CD4-positive, alpha-beta T cell treated with Interleukin-17A for 1 hour (primary cell): ENCODE data around the gene TBC1D2.

ENCODE experiments used
- DNase-seq: peaks from one replicate; pipeline ENCODE4 v3.0.0-alpha.2; 2020

Gene TBC1D2

DNA sequence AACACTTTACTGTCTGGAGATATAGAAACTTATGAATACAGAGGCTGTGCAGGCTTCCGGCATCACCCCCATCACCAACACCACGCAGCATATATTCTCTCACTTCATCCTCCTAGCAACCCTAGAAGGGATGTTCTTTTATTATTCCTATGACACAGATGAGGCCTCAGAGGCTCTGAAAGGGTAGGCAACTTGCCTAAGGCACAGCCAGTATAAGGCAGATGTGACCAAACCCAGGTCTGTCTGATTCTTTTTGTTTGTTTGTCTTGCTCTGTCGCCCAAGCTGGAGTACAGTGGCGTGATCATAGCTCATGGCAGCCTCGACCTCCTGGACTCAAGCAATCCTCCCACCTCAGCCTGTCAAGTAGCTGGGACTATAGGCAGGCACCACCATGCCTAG, 40.2 kb downstream of the TBC1D2 start:
- DNase-seq: no peak

DNA sequence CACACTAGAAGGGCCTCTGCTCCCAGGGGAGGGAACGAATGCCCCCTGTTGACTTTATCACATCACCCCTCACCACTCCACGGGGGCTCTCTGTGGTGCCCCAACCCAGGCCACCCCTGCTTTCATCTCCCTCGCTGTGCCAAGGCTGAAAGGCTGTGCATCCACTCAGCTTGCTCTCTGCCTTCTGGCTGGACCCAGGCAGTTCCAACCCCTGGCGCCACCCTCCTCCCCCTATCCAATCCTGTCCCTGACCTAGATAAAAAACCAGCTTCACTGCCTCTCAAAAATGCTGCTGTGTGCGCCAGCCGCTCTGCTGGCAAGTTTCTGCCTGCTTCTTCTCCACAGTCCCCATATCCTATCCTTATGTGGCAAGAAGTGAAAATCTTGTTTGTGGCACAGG, 40.6 kb downstream of the TBC1D2 start:
- no peak for DNase-seq

GRCh38 chr9:98211260-98211659, 44.2 kb downstream of the TBC1D2 start:
- no peak for DNase-seq

DNA sequence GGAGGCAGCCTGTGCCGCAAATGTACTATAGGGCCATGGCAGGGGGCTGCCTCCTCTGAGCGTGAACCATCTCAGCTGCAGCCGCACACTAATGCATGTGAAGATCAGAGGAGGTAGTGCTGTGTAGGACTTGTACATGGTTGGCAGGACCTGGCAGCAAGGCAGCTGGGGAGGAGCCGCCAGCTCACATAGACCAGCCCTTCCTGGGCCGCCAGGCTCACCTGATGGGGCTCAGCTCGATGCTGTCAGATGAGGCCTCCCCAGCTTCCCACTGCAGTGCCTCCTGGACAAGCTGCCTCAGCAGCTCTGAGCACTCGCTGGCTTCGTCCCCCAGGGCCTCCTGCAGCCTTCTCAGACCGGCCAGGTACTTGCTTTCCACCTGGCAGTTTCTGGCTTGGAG, 45.0 kb downstream of the TBC1D2 start:
- DNase-seq: no peak

DNA sequence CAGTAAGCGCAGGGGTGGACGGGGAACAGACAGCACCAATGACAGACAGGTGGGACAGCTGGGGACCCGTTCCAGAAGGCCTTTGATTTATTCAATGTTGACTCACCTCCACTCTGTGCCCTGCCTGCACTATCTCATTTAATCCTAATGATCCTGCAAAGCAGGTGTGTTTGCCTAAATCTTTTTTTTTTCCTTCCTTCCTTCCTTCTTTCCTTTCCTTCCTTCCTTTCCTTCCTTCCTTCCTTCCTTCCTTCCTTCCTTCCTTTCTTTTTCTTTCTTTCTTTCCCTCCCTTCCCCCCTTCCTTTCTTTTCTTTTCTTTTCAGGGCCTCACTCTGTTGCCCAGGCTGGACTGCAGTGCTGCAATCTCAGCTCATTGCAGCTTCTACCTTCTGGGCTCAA, 45.9 kb downstream of the TBC1D2 start:
- DNase-seq: no peak

GRCh38 chr9:98208635-98209034, 46.8 kb downstream of the TBC1D2 start:
- DNase-seq: no peak

DNA sequence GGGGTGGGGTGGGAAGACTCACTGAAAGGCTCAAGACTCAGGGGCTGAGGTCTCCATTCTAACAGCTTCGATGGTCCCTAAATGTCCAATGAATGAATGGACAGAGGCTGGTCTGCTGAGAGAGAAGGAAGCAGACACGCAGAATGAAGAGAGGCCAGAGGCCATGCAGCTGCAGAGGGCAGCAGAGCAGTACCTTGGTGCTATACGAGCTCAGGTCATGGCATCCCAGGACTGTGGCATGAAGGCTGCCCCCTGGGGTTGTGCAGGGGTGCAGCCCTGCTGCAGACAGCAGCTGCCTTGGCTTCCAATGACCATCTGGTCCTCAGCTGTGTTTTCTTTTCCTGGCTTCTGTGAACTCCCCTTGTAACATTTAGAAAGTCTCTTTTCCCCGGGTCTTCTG, 47.8 kb downstream of the TBC1D2 start:
- no peak for DNase-seq

- no peak for DNase-seq
Measured at GRCh38 chr9:98206754-98207153, 48.7 kb downstream of the TBC1D2 start.

DNA sequence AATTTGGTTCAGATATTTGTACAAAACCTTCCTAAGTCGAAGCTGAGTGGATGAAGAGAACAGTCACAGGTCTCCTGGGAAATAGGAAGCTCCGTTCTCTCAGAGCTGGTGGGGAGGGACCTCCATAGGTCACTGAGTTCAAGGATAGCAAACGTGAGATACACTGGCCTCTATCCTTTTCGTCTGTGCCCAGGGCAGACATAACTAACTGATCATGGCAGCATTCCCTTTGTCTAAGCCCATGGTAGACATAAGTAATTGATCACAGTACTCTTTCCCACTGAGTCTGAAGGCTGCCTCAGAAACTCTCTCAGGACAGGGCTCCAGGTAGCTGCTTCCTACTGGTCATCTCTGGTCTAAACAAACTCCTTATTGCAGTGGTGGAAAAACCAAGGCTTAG, 50.8 kb downstream of the TBC1D2 start:
- no peak for DNase-seq

GRCh38 chr9:98203153-98203552, 52.3 kb downstream of the TBC1D2 start:
- no peak for DNase-seq

GRCh38 chr9:98202252-98202651, 53.2 kb downstream of the TBC1D2 start:
- no peak for DNase-seq

- no peak for DNase-seq
Measured at GRCh38 chr9:98201749-98202148, 53.7 kb downstream of the TBC1D2 start.

GRCh38 chr9:98201102-98201501, 54.3 kb downstream of the TBC1D2 start:
- no peak for DNase-seq

- DNase-seq: no peak
Measured at GRCh38 chr9:98199388-98200033, 55.9 kb downstream of the TBC1D2 start.

GRCh38 chr9:98195671-98196070, 59.8 kb downstream of the TBC1D2 start:
- no peak for DNase-seq

- no peak for DNase-seq
Measured at GRCh38 chr9:98193336-98193944, 62.0 kb downstream of the TBC1D2 start.

DNA sequence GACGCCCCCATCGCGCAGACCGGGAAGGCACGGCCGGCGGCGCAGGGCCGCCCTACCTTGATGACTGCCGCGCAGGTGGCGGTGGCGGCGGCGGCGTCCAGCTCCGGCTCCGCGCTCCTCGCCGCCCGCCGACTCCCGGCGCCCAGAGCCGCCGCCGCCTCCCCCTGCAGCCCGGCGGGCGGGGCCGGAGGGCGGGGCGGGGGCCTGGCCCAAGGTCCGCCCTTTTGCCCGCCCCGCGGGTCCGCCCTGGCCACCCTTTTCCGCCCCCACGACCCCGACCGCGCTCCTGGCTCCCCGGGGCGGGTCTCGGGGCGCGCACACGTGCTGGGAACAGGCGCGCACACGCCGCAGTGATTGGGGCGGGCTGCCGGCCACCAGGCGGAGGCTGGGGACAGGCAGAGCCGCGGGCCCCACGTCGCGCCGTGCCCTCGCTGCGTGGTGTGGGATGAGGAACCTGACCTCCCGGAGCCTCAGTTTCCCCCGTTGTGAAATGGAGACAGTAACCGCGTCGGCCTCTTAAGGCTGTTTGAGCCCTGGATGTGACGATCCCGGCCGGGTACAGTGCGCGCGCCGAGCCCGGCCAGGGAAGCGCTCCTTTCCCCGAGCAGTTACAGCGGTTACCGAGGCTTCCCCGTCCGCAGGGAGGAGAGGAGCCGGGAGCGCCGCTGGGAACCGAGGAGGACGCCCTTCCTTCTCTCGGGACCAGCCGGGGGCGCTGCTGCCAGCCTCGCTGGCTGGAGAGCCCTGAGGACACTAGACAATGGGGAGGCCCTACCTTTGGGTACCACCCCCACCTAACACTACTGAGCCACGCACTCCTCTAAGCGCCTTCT, 62.7 kb downstream of the TBC1D2 start, which contains the start of gene CORO2A:
Gene CORO2A (minus strand): TSS at position 135 of the 833 bp plus-strand sequence. CDS start 34,977 bp downstream, outside the sequence.
- peak; percentile 81 for DNase-seq

- peak; percentile 43 for DNase-seq
Measured at GRCh38 chr9:98191671-98192502, 63.6 kb downstream of the TBC1D2 start.

DNA sequence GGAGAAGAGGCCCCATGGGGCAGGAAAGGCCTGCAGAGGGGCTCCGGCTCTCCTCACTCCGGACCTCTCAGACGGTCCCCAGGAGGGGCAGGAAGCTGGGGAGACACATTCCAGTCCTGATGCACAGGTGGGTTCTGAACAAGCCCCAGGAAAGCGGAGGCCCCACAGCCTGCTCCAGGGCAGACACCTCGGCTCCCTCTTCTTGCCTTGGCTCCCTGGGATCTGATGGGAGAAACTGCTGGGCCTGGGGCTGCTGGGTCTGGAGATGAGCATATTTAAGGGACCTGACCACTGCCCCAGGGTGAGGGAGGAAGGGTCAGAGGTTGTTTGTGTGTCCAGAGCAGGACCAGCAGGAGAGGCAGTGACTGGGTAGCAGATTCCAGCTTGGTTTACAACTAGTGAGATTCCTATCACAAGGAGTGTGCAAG, 64.3 kb downstream of the TBC1D2 start:
- no peak for DNase-seq

DNA sequence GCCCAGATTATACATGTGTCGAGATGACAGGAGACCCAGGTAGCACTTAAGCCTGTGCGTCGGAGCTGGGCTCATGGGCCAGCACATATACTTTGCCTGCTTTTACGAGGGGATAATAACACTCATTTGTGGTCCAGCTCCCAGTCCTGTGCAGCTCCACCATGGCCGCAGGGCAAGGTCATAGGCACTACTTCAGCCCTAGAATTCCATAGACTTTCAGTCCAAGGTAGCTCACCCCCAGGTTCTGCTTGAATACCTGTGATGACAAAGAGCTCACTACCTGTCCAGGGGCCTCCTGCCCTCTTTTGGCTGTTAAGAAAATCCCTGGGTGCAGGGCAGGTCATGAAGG, 64.7 kb downstream of the TBC1D2 start:
- DNase-seq: no peak

GRCh38 chr9:98189412-98189811, 66.0 kb downstream of the TBC1D2 start:
- no peak for DNase-seq

- no peak for DNase-seq
Measured at GRCh38 chr9:98187926-98188325, 67.5 kb downstream of the TBC1D2 start.

GRCh38 chr9:98186236-98186635, 69.2 kb downstream of the TBC1D2 start:
- no peak for DNase-seq
